GM12891 (cell line): ENCODE results near the gene SLC1A2.

Experiments used
- PAX5 ChIP-seq: IDR thresholded peaks from 2 replicates; pipeline ENCODE4 v1.6.1; 2011; ENCODE audit warnings: low read length, moderate library complexity, mild to moderate bottlenecking; ENCODE audit not compliant: insufficient read depth, severe bottlenecking
- POLR2A ChIP-seq: IDR thresholded peaks from 2 replicates; pipeline ENCODE4 v1.6.1; 2011; ENCODE audit warnings: low read depth, low read length, control low read depth
- POLR2AphosphoS5 ChIP-seq: IDR thresholded peaks from 2 replicates; pipeline ENCODE4 v1.6.1; 2011; ENCODE audit warnings: low read depth, low read length, control low read depth
- POU2F2 ChIP-seq: IDR thresholded peaks from 2 replicates; pipeline ENCODE4 v1.6.1; 2011; ENCODE audit warnings: low read depth, mild to moderate bottlenecking, control low read depth, low read length, moderate library complexity
- SPI1 ChIP-seq: IDR thresholded peaks from 2 replicates; pipeline ENCODE4 v1.6.1; 2011; ENCODE audit warnings: low read depth, low read length, control low read depth
- TAF1 ChIP-seq: IDR thresholded peaks from 2 replicates; pipeline ENCODE4 v1.6.1; 2011; ENCODE audit warnings: low read depth, low read length, control low read depth

DNA sequence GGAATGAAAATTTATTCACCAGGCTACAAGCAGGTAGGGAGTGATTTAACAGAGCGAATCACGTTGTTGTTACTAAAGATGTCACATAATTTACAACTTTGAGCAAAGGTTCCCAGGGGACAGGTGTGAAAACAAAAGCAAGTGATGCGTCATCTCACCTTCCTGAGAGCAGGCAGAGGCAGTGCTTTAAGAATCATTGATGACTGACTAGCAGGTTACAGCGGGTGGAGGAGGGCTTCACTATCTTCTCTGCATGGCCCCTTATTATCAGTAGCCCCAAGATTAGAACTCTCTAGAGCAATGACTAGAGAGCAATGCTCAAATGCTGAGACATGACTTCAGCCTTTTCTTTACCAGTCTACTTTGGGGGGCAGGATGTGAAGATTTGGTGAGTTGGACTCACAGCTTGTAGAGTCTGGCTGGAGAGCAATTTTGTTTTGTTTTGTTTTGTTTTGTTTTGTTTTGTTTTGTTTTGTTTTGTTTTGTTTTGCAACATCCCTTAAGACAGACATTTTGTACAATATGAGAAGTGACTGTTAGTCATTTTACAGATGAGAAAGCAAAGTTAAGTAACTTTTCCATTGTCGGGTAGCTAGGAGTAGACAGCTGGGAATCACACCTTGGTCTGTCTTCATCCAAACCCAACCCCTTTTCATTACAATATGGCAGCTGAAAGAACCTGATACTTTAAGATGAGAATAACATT is 84.8 kb downstream of the SLC1A2 start:
- TF ChIP-seq POLR2A: no peak
- no peak for TF ChIP-seq POLR2AphosphoS5
- no peak for TF ChIP-seq TAF1
- TF ChIP-seq SPI1: no peak
- no peak for TF ChIP-seq POU2F2
- TF ChIP-seq PAX5: no peak
